ENCODE data around the gene ZNF774. TPM values are rescaled to one million over a fixed set of nuclear protein-coding genes. Genes with fewer than 3 reads are reported as not detected.

The ZNF774 gene
- total and polyA plus RNA-seq, 2 of the 8 experiments (the other 6 are each of a cell fraction or from before 2014, with no cell fraction given) = 0.82 to 2.6 TPM

- TF ChIP-seq, protein P1, sequence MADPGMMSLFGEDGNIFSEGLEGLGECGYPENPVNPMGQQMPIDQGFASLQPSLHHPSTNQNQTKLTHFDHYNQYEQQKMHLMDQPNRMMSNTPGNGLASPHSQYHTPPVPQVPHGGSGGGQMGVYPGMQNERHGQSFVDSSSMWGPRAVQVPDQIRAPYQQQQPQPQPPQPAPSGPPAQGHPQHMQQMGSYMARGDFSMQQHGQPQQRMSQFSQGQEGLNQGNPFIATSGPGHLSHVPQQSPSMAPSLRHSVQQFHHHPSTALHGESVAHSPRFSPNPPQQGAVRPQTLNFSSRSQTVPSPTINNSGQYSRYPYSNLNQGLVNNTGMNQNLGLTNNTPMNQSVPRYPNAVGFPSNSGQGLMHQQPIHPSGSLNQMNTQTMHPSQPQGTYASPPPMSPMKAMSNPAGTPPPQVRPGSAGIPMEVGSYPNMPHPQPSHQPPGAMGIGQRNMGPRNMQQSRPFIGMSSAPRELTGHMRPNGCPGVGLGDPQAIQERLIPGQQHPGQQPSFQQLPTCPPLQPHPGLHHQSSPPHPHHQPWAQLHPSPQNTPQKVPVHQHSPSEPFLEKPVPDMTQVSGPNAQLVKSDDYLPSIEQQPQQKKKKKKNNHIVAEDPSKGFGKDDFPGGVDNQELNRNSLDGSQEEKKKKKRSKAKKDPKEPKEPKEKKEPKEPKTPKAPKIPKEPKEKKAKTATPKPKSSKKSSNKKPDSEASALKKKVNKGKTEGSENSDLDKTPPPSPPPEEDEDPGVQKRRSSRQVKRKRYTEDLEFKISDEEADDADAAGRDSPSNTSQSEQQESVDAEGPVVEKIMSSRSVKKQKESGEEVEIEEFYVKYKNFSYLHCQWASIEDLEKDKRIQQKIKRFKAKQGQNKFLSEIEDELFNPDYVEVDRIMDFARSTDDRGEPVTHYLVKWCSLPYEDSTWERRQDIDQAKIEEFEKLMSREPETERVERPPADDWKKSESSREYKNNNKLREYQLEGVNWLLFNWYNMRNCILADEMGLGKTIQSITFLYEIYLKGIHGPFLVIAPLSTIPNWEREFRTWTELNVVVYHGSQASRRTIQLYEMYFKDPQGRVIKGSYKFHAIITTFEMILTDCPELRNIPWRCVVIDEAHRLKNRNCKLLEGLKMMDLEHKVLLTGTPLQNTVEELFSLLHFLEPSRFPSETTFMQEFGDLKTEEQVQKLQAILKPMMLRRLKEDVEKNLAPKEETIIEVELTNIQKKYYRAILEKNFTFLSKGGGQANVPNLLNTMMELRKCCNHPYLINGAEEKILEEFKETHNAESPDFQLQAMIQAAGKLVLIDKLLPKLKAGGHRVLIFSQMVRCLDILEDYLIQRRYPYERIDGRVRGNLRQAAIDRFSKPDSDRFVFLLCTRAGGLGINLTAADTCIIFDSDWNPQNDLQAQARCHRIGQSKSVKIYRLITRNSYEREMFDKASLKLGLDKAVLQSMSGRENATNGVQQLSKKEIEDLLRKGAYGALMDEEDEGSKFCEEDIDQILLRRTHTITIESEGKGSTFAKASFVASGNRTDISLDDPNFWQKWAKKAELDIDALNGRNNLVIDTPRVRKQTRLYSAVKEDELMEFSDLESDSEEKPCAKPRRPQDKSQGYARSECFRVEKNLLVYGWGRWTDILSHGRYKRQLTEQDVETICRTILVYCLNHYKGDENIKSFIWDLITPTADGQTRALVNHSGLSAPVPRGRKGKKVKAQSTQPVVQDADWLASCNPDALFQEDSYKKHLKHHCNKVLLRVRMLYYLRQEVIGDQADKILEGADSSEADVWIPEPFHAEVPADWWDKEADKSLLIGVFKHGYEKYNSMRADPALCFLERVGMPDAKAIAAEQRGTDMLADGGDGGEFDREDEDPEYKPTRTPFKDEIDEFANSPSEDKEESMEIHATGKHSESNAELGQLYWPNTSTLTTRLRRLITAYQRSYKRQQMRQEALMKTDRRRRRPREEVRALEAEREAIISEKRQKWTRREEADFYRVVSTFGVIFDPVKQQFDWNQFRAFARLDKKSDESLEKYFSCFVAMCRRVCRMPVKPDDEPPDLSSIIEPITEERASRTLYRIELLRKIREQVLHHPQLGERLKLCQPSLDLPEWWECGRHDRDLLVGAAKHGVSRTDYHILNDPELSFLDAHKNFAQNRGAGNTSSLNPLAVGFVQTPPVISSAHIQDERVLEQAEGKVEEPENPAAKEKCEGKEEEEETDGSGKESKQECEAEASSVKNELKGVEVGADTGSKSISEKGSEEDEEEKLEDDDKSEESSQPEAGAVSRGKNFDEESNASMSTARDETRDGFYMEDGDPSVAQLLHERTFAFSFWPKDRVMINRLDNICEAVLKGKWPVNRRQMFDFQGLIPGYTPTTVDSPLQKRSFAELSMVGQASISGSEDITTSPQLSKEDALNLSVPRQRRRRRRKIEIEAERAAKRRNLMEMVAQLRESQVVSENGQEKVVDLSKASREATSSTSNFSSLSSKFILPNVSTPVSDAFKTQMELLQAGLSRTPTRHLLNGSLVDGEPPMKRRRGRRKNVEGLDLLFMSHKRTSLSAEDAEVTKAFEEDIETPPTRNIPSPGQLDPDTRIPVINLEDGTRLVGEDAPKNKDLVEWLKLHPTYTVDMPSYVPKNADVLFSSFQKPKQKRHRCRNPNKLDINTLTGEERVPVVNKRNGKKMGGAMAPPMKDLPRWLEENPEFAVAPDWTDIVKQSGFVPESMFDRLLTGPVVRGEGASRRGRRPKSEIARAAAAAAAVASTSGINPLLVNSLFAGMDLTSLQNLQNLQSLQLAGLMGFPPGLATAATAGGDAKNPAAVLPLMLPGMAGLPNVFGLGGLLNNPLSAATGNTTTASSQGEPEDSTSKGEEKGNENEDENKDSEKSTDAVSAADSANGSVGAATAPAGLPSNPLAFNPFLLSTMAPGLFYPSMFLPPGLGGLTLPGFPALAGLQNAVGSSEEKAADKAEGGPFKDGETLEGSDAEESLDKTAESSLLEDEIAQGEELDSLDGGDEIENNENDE (IDR thresholded peaks at IDR 0.05; ENCODE audit: insufficient replicate concordance, low read length) = no peak
- TF ChIP-seq SP1 (IDR thresholded peaks at IDR 0.05; ENCODE audit: low read depth, low read length) = no peak
- TF ChIP-seq SP2 (IDR thresholded peaks at IDR 0.05; ENCODE audit: low read length) = no peak
- peak; percentile 38; the same call in 1 of the 2 replicates for TF ChIP-seq TEAD4 (IDR thresholded peaks at IDR 0.05; ENCODE audit: low read depth, low read length)
- TF ChIP-seq NANOG (IDR thresholded peaks at IDR 0.05; ENCODE audit: insufficient read depth, low read depth, low read length, poor library complexity, severe bottlenecking) = no peak
These were observed 31.8 kb upstream of the ZNF774 start (continued) for GRCh38 chr15:90320062-90320884.

All from H1 (cell line).